ENCODE measurements around the gene EBI3.

DNA sequence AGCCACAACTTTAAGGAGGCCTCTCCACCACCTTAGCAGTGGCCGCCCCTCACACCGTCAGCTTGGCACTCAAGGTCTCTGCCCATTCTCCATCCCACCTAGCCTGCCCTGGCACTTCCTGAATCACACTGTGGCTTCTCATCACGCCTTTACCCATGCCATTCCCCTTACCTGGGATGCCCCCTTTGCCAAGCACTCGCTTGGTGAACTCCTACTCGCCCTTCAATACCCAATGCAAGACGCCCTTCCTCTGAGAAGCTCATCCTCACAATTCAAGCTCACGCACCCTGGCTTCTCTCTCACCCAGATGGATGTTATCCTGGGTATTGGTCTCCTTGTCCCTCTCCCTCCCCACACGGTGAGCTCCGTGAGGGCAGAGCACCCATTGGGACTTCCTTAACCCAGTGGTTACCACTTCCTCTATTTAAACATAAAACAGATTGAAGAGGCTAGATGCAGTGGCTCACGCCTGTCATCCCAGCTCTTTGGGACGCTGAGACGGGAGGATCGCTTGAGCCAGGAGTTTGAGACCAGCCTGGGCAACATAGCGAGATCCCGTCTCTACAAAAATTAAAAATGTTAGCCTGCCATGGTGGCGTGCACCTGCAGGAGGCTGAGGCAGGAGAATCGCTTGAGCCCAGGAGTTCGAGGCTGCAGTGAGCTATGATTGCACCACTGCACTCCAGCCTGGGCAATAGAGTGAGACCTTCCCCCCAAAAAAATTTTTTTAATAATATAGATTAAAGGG lies 37.1 kb downstream of the EBI3 start:
- TF ChIP-seq, protein P1, sequence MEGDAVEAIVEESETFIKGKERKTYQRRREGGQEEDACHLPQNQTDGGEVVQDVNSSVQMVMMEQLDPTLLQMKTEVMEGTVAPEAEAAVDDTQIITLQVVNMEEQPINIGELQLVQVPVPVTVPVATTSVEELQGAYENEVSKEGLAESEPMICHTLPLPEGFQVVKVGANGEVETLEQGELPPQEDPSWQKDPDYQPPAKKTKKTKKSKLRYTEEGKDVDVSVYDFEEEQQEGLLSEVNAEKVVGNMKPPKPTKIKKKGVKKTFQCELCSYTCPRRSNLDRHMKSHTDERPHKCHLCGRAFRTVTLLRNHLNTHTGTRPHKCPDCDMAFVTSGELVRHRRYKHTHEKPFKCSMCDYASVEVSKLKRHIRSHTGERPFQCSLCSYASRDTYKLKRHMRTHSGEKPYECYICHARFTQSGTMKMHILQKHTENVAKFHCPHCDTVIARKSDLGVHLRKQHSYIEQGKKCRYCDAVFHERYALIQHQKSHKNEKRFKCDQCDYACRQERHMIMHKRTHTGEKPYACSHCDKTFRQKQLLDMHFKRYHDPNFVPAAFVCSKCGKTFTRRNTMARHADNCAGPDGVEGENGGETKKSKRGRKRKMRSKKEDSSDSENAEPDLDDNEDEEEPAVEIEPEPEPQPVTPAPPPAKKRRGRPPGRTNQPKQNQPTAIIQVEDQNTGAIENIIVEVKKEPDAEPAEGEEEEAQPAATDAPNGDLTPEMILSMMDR (IDR thresholded peaks at IDR 0.05) = no peak
- TF ChIP-seq POLR2AphosphoS5 (IDR thresholded peaks at IDR 0.05) = no peak
- TF ChIP-seq POLR2A (IDR thresholded peaks at IDR 0.05) = no peak
- no peak for TF ChIP-seq EP300 (IDR thresholded peaks at IDR 0.05; ENCODE audit: low read depth)
